Activated CD8-positive, alpha-beta memory T cell treated with anti-CD3 and anti-CD28 coated beads, Interleukin-2, amount 50 U/mL, for 24 hours (primary cell): ENCODE data around the gene DCXR.
A peak's percentile ranks its signal among the peaks of the same experiment; 100 is the strongest.
"Not testable (repeated sequence)": the region's sequence is repeated elsewhere in the genome, so short reads cannot be mapped to it uniquely, and the experiment has no call there.

ENCODE experiments used
- DNase-seq: peaks from one replicate; pipeline ENCODE4 v3.0.0-alpha.2; 2020; ENCODE audit errors: extremely low read depth

Gene DCXR

DNA sequence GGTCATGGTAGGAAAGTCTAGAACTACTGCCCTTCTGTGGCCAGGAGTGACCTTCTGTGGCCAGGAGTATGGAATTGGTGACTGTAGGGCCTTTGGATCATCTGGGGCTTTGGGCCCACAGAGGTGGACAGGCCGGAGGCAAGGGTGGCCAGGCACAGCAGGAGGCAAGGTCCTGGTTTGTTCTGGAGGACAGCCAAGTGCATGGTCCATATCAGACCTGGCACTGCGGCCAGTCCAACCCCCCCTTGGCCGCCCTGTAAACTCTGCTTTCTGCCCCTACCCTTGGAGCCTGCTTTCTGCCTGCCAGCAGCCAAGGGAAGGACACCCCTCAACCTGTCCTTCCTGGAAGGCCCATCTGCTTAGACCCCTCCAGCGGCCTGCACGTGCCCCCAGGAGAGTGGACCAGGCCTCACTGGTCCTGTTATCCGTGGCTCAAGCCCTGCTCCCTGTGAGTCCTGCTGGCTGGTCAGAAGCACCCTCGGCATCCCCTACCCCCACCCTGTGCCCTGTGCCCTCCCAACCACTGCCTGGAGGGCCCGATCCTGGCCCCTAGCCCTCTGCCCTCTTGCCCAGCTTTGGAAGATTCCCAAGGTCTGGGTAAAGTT is 2.3 kb upstream of the DCXR start:
- no peak for DNase-seq

DNA sequence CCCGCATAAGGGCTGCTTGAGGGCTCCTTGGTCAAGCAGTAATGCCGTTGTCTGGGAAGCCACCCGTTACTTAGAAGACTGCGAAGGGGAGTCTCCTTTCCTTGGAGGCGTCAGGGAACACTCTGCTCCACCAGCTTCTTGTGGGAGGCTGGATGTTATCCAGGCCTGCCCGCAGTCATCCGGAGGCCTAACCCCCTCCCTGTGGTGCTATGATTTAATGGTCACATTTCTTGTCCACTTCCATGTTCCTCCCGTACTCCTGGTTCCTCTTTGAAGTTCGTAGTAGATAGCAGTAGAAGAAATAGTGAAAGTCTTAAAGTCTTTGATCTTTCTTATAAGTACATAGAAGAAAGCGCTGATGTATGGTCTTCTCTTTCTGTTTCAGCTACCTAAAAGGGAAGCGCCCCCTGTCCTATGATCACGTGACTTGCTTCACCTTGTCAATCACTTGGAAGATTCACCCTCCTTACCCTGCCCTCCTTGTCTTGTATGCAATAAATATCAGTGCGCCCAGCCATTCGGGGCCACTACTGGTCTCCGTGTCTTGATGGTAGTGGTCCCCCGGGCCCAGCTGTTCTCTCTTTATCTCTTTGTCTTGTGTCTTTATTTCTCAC is 1.4 kb upstream of the DCXR start:
- not testable (repeated sequence) for DNase-seq

- DNase-seq = no peak
Measured at GRCh38 chr17:82037889-82038195, 345 bp upstream of the DCXR start.

DNA sequence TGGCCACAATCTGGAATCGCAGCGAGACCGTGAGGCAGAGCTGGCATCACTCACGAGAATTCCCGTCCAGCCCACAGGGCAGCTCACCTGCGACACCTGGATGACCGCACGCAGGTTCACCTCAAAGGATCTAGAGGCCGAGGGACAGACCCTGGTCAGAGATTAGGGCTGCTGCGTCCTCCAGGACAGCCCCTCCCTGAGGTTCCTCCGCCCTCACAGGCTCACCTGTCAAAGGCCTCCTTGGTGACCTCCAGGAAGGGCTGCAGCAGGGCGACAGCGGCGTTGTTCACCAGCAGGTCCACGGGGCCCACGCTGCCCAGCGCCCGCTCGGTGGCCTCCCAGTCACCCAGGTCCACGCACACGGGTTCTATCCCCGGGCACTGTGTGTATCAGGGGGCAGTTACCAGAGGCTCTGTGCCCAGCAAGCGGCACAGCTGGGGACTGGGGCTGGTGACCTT is 834 bp downstream of the DCXR start:
- no peak for DNase-seq

DNA sequence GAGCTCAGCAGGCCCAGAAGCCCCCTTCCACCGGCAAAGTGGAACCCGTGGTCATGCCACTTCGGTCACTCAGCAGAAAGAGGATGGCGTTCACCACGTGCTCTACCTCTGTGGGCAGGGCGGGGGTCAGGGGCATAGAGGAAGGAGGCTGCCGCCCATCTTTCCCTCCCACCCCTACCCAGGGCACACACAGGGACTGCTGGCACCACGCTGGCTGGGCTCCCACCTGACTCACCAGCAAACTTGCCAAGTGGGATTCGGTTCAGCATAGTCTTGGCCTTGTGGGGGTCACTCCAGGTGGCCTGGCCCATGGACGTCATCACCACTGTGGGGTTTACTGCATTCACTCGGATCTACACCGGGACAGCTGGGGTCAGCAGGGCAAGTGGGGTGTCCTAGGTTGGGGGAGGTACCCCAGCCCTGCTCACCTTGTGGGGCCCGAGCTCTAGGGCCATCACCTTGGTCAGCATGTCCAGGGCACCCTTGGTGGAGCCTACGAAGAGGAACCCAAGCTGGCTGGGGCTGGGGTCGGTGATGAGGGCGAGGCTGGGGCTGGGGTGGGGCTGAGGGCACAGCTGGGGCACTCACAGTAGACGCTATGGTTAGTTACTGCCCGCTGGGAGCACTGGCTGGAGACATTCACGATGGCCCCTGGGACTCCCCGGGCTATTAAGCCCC is 1.4 kb downstream of the DCXR start:
- DNase-seq = no peak

DNA sequence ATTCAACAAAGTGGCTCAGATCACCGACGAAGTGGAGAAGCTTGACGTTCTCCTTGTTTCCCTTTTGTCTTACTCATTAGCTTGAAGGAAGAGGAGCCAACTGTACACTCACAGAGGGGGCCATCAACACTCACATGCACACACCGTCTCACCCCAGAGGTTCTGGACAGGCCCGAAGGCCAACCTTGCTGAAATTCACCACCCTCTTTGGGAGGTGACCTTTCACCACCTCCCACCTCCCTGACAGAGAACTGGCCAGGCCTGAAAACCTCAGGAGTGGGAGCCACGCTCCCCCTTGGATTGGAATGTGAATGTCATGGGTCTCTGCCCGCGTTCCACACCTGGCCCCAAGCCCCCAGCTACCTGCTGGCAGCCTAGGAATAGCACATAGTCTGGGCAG is 2.0 kb downstream of the DCXR start:
- DNase-seq = no peak

- DNase-seq = no peak
Measured at GRCh38 chr17:82034371-82035011, 3.0 kb downstream of the DCXR start.

DNA sequence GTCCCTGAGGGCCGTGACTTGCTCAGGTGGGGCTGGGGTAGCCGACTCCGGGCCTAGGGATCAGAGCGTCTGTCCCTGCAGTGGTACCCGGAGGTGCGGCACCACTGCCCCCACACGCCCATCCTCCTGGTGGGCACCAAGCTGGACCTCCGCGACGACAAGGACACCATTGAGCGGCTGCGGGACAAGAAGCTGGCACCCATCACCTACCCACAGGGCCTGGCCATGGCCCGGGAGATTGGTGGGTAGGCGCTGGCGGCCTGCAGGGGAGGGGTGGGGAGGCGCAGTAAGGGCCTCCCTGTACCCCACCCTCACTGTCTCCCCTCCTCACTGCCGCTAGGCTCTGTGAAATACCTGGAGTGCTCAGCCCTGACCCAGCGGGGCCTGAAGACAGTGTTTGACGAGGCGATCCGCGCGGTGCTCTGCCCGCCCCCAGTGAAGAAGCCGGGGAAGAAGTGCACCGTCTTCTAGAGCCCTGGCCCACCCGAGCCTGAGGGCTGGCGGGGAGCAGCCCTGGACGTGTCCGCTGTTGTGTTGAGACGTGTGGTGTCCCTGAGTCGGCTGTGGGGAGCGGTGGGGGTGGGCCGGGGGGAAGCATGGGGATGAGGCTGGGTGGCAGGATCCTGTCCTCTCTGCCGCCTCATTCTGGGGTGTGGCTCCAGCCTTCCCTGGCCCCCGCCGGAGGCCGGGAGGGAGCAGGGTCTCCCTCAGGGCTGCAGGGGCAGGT is 4.0 kb downstream of the DCXR start:
- DNase-seq = no peak

DNA sequence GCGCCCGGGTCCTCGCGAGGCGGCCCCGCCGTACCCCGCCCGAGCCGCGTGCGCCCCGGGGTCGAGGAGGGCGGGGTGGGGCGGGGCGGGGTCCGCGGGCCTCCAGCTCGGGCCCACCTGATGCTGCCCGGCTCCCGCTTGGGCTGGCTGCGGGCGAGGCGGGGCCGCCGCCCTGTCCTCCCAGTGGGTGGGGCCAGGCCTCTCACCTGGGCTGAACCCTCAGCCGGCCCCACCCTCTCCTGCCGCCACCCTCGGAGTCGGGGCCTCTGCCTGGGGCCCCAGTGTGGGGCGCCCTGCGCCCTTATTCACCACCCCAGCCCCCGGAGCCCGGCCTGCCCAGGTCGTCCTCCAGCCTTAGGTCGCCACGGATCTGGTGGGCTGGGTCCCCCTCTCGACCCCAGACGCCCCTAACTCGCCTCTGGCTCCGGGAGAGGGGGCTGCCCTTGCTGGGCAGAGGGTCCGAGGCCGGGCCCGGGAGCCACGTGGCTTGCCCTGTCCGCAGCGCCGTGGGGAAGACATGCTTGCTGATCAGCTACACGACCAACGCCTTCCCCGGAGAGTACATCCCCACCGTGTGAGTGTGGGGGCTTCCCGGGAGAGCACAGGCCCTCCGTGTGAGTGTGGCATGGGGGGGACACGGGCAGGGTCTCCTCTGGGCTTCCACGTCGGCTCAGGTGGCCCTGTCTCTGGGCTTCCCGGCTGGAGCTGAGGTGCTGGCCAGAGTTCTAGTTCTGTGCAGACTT is 5.4 kb downstream of the DCXR start:
- DNase-seq = no peak

DNA sequence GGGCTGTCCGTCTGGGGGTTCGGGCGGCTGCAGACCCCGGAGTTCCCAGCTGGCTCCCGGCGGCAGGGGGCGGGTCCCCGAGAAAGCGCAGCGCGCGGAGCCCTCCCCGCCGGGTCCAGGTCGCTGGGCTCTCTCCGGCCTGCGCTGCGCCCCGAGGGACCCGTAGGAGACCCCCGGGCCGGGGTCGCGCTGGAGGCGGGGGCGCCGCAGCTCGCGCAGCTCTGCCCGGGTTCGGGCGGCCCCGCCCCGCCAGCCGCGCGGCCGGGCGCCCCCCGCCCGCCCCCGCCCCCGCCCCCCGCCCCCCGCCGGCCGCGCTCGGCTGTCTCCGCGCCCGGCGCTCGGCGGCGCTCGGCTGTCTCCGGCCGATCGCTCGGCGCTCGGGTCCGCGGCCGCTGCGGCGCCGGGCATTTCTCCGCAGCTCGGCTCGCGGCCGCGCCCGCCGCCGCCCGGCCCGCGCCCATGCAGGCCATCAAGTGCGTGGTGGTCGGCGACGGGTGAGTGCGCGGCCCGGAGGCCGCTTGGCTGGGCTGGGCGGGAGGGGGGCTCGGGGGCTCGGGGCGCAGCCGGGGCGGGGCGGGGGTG is 6.1 kb downstream of the DCXR start, which contains the start of gene RAC3:
Gene RAC3 (plus strand): TSS at position 376 of the 582 bp plus-strand sequence. CDS start 84 bp downstream, at position 460.
- DNase-seq = no peak

- peak; percentile 38 for DNase-seq
Measured at GRCh38 chr17:82030470-82031302, 6.8 kb downstream of the DCXR start.

DNA sequence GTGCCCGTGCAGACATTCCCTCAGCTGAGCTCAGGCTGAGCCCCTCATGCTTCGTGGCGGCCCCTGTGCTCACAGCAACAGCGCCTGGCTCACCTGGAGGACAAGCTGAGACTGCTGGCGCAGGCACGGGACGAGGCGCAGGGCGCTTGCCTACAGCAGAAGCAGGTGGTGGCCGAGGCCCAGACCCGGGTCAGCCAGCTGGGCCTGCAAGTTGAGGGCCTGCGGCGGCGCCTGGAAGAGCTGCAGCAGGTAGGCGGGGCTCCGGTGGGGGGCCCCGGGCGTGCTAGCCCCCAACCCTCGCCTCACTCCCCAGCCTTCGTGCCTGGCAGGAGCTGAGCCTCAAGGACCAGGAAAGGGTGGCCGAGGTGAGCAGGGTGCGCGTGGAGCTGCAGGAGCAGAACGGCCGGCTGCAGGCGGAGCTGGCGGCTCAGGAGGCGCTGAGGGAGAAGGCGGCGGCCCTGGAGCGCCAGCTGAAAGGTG is 7.5 kb downstream of the DCXR start:
- DNase-seq = no peak

- no peak for DNase-seq
Measured at GRCh38 chr17:82029391-82029790, 8.1 kb downstream of the DCXR start.

DNA sequence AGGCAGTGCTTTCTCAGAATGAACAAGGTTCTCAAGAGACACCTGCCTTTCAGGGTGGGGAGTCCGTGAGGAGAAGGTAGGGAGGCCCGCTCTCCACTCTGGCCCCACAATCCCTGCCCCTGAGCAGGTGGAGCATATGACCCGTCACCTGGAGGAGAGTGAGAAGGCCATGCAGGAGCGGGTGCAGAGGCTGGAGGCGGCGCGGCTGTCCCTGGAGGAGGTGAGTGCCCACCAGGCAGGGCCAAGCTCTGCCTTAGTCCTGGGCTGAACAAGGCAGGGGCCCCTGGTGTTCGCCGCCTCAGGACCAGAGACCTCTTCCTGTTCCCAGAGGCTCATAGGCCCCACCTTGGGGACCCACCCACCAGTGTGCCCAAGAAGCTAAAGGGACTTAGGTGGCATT is 8.5 kb downstream of the DCXR start:
- DNase-seq = no peak

- DNase-seq = no peak
Measured at GRCh38 chr17:82028246-82028645, 9.3 kb downstream of the DCXR start.

GRCh38 chr17:82025401-82026107 is 11.9 kb downstream of the DCXR start:
- no peak for DNase-seq

DNA sequence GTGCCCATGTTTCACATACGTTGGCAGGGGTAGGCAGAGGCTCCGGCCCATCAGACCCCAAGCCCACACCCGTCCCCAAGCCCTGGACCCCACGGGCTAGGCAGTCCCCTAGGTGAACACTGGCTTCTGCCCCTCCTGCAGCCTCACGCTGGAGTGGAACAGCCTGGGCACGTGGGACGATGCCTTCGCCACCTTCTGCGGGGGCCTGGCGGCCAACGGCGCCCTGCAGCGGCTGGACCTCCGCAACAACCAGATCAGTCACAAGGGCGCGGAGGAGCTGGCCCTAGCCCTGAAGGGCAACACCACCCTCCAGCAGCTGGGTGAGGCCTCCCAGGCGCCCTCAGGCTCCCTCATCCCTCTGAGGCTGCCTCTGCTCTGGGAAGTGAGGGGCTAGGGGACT is 12.6 kb downstream of the DCXR start:
- no peak for DNase-seq

- DNase-seq = no peak
Measured at GRCh38 chr17:82023447-82024241, 13.9 kb downstream of the DCXR start.
